RWPE1 (cell line): ENCODE data around the gene PWWP2B.

Source experiments
- CTCF ChIA-PET: fragments of 350-600 bp; sonication (Branson Sonifier 250); formaldehyde crosslinking; extraction: SDS; loops from one replicate; lab custom pipeline; 2021; lab: Yijun Ruan, JAX
- POLR2A ChIA-PET: fragments of 400-600 bp; formaldehyde crosslinking; extraction: SDS; loops from one replicate; lab custom pipeline; 2020; ENCODE audit warnings: antibody characterized with exemption; ENCODE audit not compliant: low non-redundant PET; lab: Yijun Ruan, JAX
- DNase-seq: peaks from one replicate; pipeline ENCODE4 v3.0.0; 2012; ENCODE audit warnings: low spot score
- H3K27ac ChIP-seq: fragments of 450-650 bp; 2 replicates; pipeline ENCODE4 v1.5.1; 2017
- TF ChIP-seq, protein P1 (sequence below): fragments of 450-650 bp; conservative IDR thresholded peaks from 2 replicates; pipeline ENCODE4 v1.5.1; 2017; ENCODE audit warnings: low read depth, mild to moderate bottlenecking

PWWP2B gene

DNA sequence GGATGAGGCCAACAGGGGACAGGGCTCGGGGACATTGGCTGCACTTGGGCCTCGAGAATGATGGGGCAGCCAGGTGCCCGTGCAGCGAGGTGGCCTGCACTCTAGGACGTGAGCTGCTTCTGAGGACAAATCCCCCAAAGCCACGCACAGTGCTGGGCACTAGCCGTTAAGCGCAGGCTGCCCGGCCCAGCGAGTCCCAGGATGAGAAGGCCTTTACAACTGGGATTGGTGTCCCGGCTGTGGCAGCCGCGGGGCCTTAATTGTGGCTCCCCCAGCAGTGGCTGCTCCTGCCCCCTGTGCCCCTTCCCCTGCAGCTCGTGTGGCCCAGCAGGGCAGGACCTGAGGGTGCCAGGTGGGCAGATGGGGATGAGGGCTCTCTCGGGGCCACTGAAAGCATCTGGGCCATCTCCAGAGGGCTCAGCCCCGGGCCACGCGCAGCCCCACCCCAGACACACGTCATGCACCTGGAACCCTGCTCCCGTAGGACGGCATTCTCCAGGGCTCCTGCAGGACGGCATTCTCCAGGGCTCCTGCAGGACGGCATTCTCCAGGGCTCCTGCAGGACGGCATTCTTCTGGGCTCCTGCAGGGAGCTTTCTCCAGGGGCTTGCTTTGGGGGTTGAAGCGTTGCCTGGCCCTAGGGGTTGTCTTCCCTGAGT is 6.6 kb downstream of the PWWP2B start:
- DNase-seq = peak; percentile 85
- no peak overlapping the region for H3K27ac ChIP-seq
- CTCF ChIA-PET = interaction anchor here (0.6 to 1.6 kb wide), 2 partner anchors 42 to 128 kb away, joined by 3 to 5 read pairs; no protein-coding TSS in a partner anchor
- POLR2A ChIA-PET = interaction anchor here (0.6 kb wide), 2 partner anchors 114 to 401 kb away, joined by 6 read pairs; no protein-coding TSS in a partner anchor
- TF ChIP-seq, protein P1, sequence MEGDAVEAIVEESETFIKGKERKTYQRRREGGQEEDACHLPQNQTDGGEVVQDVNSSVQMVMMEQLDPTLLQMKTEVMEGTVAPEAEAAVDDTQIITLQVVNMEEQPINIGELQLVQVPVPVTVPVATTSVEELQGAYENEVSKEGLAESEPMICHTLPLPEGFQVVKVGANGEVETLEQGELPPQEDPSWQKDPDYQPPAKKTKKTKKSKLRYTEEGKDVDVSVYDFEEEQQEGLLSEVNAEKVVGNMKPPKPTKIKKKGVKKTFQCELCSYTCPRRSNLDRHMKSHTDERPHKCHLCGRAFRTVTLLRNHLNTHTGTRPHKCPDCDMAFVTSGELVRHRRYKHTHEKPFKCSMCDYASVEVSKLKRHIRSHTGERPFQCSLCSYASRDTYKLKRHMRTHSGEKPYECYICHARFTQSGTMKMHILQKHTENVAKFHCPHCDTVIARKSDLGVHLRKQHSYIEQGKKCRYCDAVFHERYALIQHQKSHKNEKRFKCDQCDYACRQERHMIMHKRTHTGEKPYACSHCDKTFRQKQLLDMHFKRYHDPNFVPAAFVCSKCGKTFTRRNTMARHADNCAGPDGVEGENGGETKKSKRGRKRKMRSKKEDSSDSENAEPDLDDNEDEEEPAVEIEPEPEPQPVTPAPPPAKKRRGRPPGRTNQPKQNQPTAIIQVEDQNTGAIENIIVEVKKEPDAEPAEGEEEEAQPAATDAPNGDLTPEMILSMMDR = no peak

DNA sequence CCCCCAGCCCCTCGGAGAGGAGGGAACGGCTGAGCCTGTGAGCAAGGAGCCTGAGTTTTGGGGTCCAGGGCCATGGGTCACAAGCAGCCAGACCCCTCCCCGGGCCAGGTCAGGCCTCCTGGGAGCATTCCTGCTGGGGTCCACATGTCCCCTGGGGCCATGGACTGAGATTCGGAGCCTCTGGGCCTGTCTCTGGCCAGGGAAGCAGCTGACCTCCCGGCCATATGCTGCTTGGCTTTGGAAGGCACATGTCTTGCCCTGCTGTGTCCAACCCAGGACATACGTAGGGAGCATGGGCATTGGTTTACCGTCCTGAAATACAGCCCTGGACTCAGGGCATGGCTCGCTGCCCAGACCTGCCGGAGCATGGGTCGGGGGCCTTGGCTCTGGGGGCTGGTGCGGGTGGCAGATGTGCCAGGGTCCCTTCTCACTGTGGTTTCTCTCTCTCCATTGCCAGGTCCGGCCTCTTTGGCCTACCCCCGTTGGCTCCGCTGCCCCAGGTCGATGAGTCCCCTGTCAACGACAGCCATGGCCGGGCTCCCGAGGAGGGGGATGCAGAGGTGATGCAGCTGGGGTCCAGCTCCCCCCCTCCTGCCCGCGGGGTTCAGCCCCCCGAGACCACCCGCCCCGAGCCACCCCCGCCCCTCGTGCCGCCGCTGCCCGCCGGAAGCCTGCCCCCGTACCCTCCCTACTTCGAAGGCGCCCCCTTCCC is 7.3 kb downstream of the PWWP2B start:
- no peak for DNase-seq
- ChIA-PET POLR2A (interaction anchor here (0.6 kb wide), 2 partner anchors 113 to 400 kb away, joined by 6 read pairs; no protein-coding TSS in a partner anchor), CTCF (interaction anchor here (1.6 kb wide), 1 partner anchor 41 kb away, joined by 5 read pairs; no protein-coding TSS in a partner anchor)
- no peak overlapping the region for H3K27ac ChIP-seq
- TF ChIP-seq, protein P1 = no peak

DNA sequence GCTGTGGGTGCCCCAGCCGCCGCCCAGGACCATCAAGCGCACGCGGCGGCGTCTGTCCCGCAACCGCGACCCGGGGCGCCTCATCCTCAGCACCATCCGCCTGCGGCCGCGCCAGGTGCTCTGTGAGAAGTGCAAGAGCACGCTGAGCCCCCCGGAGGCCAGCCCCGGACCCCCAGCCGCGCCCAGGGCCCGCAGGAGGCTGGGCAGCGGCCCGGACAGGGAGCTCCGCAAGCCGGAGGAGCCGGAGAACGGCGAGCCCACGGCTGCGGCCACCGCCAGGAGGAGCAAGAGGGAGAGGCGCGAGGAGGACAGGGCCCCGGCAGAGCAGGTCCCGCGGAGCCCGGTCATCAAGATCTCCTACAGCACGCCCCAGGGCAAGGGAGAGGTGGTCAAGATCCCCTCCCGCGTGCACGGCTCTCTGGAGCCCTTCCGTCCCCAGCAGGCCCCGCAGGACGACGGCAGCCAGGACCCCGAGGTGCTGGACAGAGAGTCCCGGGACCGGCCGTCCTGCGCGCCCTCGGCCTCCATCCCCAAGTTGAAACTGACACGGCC is 8.0 kb downstream of the PWWP2B start:
- POLR2A ChIA-PET = interaction anchor here (1.3 kb wide), 1 partner anchor 16 kb away, joined by 3 read pairs; no protein-coding TSS in a partner anchor
- TF ChIP-seq, protein P1 = no peak

DNA sequence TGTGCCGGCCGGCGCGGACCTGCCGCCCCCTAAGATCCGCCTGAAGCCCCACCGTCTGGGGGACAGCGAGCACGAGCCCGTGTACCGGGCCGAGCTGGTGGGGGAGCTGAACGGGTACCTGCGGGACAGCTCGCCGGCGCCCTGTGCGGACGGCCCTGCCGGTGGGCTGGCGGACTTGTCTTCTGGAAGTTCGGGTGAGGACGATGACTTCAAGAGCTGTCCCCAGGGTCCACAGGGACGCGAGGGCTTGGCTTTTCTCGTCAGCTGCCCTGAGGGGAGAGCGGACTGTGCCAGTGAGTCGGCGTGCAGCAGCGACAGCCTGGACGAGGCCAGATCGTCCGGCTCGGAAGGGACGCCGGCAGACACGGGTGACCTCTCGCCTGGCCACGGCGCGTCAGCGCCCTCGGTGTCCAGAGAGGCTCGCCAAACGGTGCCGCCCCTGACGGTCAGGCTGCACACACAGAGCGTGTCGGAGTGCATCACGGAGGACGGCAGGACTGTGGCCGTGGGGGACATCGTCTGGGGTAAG is 8.5 kb downstream of the PWWP2B start:
- no peak overlapping the region for H3K27ac ChIP-seq
- POLR2A ChIA-PET = interaction anchor here (1.3 to 1.7 kb wide), 2 partner anchors 8 to 16 kb away, joined by 3 to 4 read pairs; partner anchors contain the start of gene PWWP2B
- DNase-seq = no peak
- CTCF ChIA-PET = no interaction called here
- TF ChIP-seq, protein P1 = no peak

More for the DNA sequence above, 8.0 kb downstream of the PWWP2B start:
- DNase-seq = no peak
- CTCF ChIA-PET = no interaction called here
- no peak overlapping the region for H3K27ac ChIP-seq

DNA sequence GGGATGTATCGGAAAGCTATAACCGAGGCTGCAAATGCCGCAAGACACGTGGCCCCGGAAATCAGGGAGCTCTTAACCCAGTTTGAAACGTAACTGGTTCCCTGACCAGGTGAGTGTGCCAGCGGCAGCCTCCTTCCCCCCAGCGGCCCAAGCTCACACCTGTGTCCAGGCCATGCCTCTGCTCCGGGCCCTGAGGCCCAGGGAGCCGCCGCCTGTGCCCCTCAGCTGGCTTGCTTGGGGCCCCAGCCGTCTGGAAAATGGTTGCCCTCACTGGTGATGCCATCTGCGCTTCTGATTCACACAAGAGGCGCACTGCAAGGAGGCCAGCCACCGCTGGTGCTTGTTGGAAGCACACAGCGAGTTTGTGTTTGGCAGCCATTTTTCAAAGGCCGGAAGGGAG is 9.2 kb downstream of the PWWP2B start:
- DNase-seq = no peak
- POLR2A ChIA-PET = interaction anchor here (1.3 to 1.7 kb wide), 2 partner anchors 9 to 15 kb away, joined by 3 to 4 read pairs; partner anchors contain the start of gene PWWP2B
- CTCF ChIA-PET = no interaction called here
- TF ChIP-seq, protein P1 = no peak
- no peak overlapping the region for H3K27ac ChIP-seq

DNA sequence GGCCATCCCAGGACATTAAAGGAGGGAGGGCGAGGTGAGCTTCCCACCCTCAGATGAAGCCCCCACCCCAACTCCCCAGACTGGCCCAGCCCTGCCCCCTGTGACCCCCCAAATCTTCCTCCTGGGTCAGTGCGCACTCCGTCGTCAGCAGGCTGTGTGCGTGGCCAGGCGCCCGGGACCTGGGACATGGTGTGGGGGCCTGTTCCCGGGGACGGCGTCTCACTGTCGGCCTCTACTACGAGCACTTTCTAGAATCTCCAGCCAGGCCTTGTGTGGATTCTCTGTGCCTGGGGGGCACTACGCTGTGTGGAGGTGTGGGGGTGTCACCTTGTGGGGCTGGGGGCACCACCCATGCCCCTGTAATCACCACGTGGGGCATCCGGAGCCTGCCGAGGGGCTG is 9.8 kb downstream of the PWWP2B start:
- TF ChIP-seq, protein P1 = no peak
- no peak for DNase-seq
- no peak overlapping the region for H3K27ac ChIP-seq
- ChIA-PET CTCF (no interaction called here), POLR2A (interaction anchor here (1.7 kb wide), 1 partner anchor 9 kb away, joined by 4 read pairs; the partner anchor contains the start of gene PWWP2B)
